DOHH2 (cell line): ENCODE measurements around the gene EVA1C.

ENCODE experiments used
- H3F3A ChIP-seq: fragments of 200-600 bp; sonication (generic), shearing (Covaris generic); 2 replicates; pipeline ENCODE4 v1.6.0; 2016; ENCODE audit warnings: antibody characterized with exemption, mild to moderate bottlenecking; ENCODE audit not compliant: control insufficient read depth, insufficient read depth
- H3K27ac ChIP-seq: fragments of 200-600 bp; sonication (generic); 2 replicates; pipeline ENCODE4 v1.5.1; 2014; ENCODE audit warnings: low read depth, mild to moderate bottlenecking, low read length, moderate library complexity
- H3K27me3 ChIP-seq: fragments of 200-600 bp; sonication (generic); 2 replicates; pipeline ENCODE4 v1.6.1; 2014; ENCODE audit warnings: mild to moderate bottlenecking, low read length, mixed read lengths; ENCODE audit not compliant: control insufficient read depth
- H3K36me3 ChIP-seq: fragments of 200-600 bp; sonication (generic); 2 replicates; pipeline ENCODE4 v1.6.1; 2014; ENCODE audit warnings: mild to moderate bottlenecking, low read length, moderate library complexity, mixed read lengths; ENCODE audit not compliant: control insufficient read depth
- H3K4me1 ChIP-seq: fragments of 200-600 bp; sonication (generic); 2 replicates; pipeline ENCODE4 v1.6.1; 2014; ENCODE audit warnings: mild to moderate bottlenecking, low read length, mixed read lengths; ENCODE audit not compliant: control insufficient read depth
- H3K4me2 ChIP-seq: fragments of 200-600 bp; sonication (generic); 2 replicates; pipeline ENCODE4 v1.6.0; 2014; ENCODE audit warnings: mild to moderate bottlenecking, low read length, moderate library complexity
- H3K4me3 ChIP-seq: fragments of 200-600 bp; sonication (generic); 2 replicates; pipeline ENCODE4 v1.5.1; 2014; ENCODE audit warnings: mild to moderate bottlenecking, low read length, mixed read lengths
- H3K79me2 ChIP-seq: fragments of 200-600 bp; sonication (generic); 2 replicates; pipeline ENCODE4 v1.6.1; 2014; ENCODE audit warnings: mild to moderate bottlenecking, low read length, mixed read lengths; ENCODE audit not compliant: control insufficient read depth
- H3K9me2 ChIP-seq: fragments of 200-600 bp; sonication (generic); replicated peaks from 2 replicates; pipeline ENCODE4 v1.6.1; 2014; ENCODE audit warnings: mild to moderate bottlenecking, low read length, mixed read lengths; ENCODE audit not compliant: control insufficient read depth
- H3K9me3 ChIP-seq: fragments of 200-600 bp; sonication (generic); 2 replicates; pipeline ENCODE4 v1.6.1; 2014; ENCODE audit warnings: antibody characterized with exemption, low read length, mixed read lengths; ENCODE audit not compliant: control insufficient read depth, insufficient read depth
- H4K20me1 ChIP-seq: fragments of 200-600 bp; sonication (generic); 2 replicates; pipeline ENCODE4 v1.6.0; 2014; ENCODE audit warnings: low read depth, mild to moderate bottlenecking, antibody characterized with exemption, low read length, moderate library complexity; ENCODE audit not compliant: control insufficient read depth, insufficient read depth
- CTCF ChIP-seq: fragments of 200-600 bp; sonication (generic); IDR thresholded peaks from one replicate; pipeline ENCODE4 v1.5.1; 2014; ENCODE audit warnings: antibody characterized with exemption, mild to moderate bottlenecking, low read depth, low read length; ENCODE audit not compliant: poor library complexity, severe bottlenecking
- EZH2phosphoT487 ChIP-seq: fragments of 200-600 bp; sonication (generic); IDR thresholded peaks from 2 replicates; pipeline ENCODE4 v1.6.1; 2017; ENCODE audit warnings: borderline replicate concordance, mild to moderate bottlenecking, antibody characterized with exemption, low read length, moderate library complexity, mixed read lengths

The EVA1C gene

GRCh38 chr21:32535612-32536011 lies 123.1 kb downstream of the EVA1C start:
- H3K27ac ChIP-seq, result no peak overlapping the region
- H3K9me2 ChIP-seq, result no peaks in the 10 kb centered on the region
- no peak for TF ChIP-seq EZH2phosphoT487
- TF ChIP-seq CTCF, result no peak

GRCh38 chr21:32537569-32537881 lies 125.0 kb downstream of the EVA1C start:
- no peaks in the 10 kb centered on the region for H3K36me3 ChIP-seq
- H3K27me3 ChIP-seq, result no peaks in the 10 kb centered on the region; the same call in 1 of the 2 replicates
- no peaks in the 10 kb centered on the region for H3K4me1 ChIP-seq
- H3K79me2 ChIP-seq, result no peaks in the 10 kb centered on the region
- no peak for TF ChIP-seq CTCF
- TF ChIP-seq EZH2phosphoT487, result no peak
- no peaks in the 10 kb centered on the region for H3F3A ChIP-seq
- no peaks in the 10 kb centered on the region for H4K20me1 ChIP-seq
- no peaks in the 10 kb centered on the region for H3K9me2 ChIP-seq
- H3K27ac ChIP-seq, result no peak overlapping the region
- no peak overlapping the region for H3K4me2 ChIP-seq
- no peak overlapping the region for H3K4me3 ChIP-seq
- H3K9me3 ChIP-seq, result no peaks in the 10 kb centered on the region

More at GRCh38 chr21:32535612-32536011, 123.1 kb downstream of the EVA1C start:
- H3K4me2 ChIP-seq, result no peak overlapping the region
- H3K4me1 ChIP-seq, result no peaks in the 10 kb centered on the region
- no peaks in the 10 kb centered on the region; the same call in 1 of the 2 replicates for H3K27me3 ChIP-seq
- H3F3A ChIP-seq, result no peaks in the 10 kb centered on the region
- no peaks in the 10 kb centered on the region for H3K36me3 ChIP-seq
- no peaks in the 10 kb centered on the region for H4K20me1 ChIP-seq
- no peak overlapping the region for H3K4me3 ChIP-seq
- no peaks in the 10 kb centered on the region for H3K9me3 ChIP-seq
- H3K79me2 ChIP-seq, result no peaks in the 10 kb centered on the region

GRCh38 chr21:32538147-32538792 lies 125.8 kb downstream of the EVA1C start:
- H4K20me1 ChIP-seq, result no peaks in the 10 kb centered on the region
- no peaks in the 10 kb centered on the region; the same call in 1 of the 2 replicates for H3K27me3 ChIP-seq
- no peak overlapping the region for H3K27ac ChIP-seq
- no peaks in the 10 kb centered on the region for H3K36me3 ChIP-seq
- no peak overlapping the region for H3K4me2 ChIP-seq
- no peak for TF ChIP-seq EZH2phosphoT487
- TF ChIP-seq CTCF, result no peak
- H3K9me3 ChIP-seq, result no peaks in the 10 kb centered on the region
- H3K4me1 ChIP-seq, result no peaks in the 10 kb centered on the region
- H3K79me2 ChIP-seq, result no peaks in the 10 kb centered on the region
- H3K4me3 ChIP-seq, result no peak overlapping the region
- no peaks in the 10 kb centered on the region for H3K9me2 ChIP-seq
- H3F3A ChIP-seq, result no peaks in the 10 kb centered on the region
